ENCODE results near the gene SH3GL2. TPM values are rescaled to one million over a fixed set of nuclear protein-coding genes. Genes with fewer than 3 reads are reported as not detected.
A peak's percentile ranks its signal among the peaks of the same experiment; 100 is the strongest.

The SH3GL2 gene
- total and polyA plus RNA-seq, 11 donors = 1.3 to 20.9 (median 5.0) TPM

GRCh38 chr9:17829812-17830385 is 251.0 kb downstream of the SH3GL2 start:
- intact Hi-C loops (cut with DNase I) = loop anchor here in 2 of 10 donors (10.0 kb wide), 2 partner anchors 135 to 1195 kb away; no protein-coding TSS in a partner anchor
- peaks cover 0 to 9% (median under 1%) of the 10 kb centered on the region in 12 donors for H3K4me1 ChIP-seq
- DNase-seq = no peak
- WGBS, 4 donors = 74 to 80% (median 75%) methylated on average over 3 to 4 of the region's 4 CpGs
- no peak overlapping the region for H3K4me3 ChIP-seq
- no peaks in the 10 kb centered on the region for H3K9me3 ChIP-seq
- H3K27me3 ChIP-seq = no peaks in the 10 kb centered on the region
- H3K36me3 ChIP-seq = no peaks in the 10 kb centered on the region
- no peak overlapping the region for H3K27ac ChIP-seq
- peak in 1 of 4 donors; percentile 54 for ATAC-seq
- TF ChIP-seq POLR2A (IDR thresholded peaks at IDR 0.05) (no peak), CTCF (IDR thresholded peaks at IDR 0.05) (no peak)

- intact Hi-C loops (cut with DNase I) = no loop called here
- H3K4me3 ChIP-seq = no peak overlapping the region
- no peak for DNase-seq
- TF ChIP-seq POLR2A (IDR thresholded peaks at IDR 0.05) = no peak
- TF ChIP-seq CTCF (IDR thresholded peaks at IDR 0.05) = no peak
- 43 to 48% (median 45%) methylated on average over 2 of the region's 2 CpGs for WGBS, 4 donors
- H3K27me3 ChIP-seq = no peaks in the 10 kb centered on the region
- H3K4me1 ChIP-seq = no peaks in the 10 kb centered on the region
- no peak overlapping the region for H3K27ac ChIP-seq
- H3K36me3 ChIP-seq = no peaks in the 10 kb centered on the region
- no peak for ATAC-seq
- H3K9me3 ChIP-seq = peaks cover 0 to 11% (median 0%) of the 10 kb centered on the region in 12 donors
These were observed 253.9 kb downstream of the SH3GL2 start for GRCh38 chr9:17832812-17833211.

GRCh38 chr9:17833846-17834245 is 255.0 kb downstream of the SH3GL2 start:
- WGBS, 4 donors = 86 to 93% (median 89%) methylated on average over 7 of the region's 7 CpGs
- H3K9me3 ChIP-seq = peaks cover 0 to 11% (median 0%) of the 10 kb centered on the region in 12 donors
- H3K27ac ChIP-seq = no peak overlapping the region
- no peak for ATAC-seq
- no peak for TF ChIP-seq CTCF (IDR thresholded peaks at IDR 0.05)
- no peak for TF ChIP-seq POLR2A (IDR thresholded peaks at IDR 0.05)
- no peak overlapping the region for H3K4me3 ChIP-seq
- H3K27me3 ChIP-seq = no peaks in the 10 kb centered on the region
- no peak for DNase-seq
- H3K4me1 ChIP-seq = no peaks in the 10 kb centered on the region
- no peaks in the 10 kb centered on the region for H3K36me3 ChIP-seq
- intact Hi-C loops (cut with DNase I) = no loop called here

- WGBS, 4 donors = 61 to 74% (median 71%) methylated on average over 4 of the region's 4 CpGs
- no peak for TF ChIP-seq CTCF (IDR thresholded peaks at IDR 0.05)
- no peak for TF ChIP-seq POLR2A (IDR thresholded peaks at IDR 0.05)
- peaks cover 0 to 11% (median 0%) of the 10 kb centered on the region in 12 donors for H3K9me3 ChIP-seq
- H3K27me3 ChIP-seq = no peaks in the 10 kb centered on the region
- no peak overlapping the region for H3K27ac ChIP-seq
- H3K36me3 ChIP-seq = no peaks in the 10 kb centered on the region
- DNase-seq (no peak), ATAC-seq (no peak)
- intact Hi-C loops (cut with DNase I) = no loop called here
- no peaks in the 10 kb centered on the region for H3K4me1 ChIP-seq
- H3K4me3 ChIP-seq = no peak overlapping the region
These were observed 259.1 kb downstream of the SH3GL2 start for GRCh38 chr9:17837965-17838364.

Measured in heart left ventricle (tissue), 16 donors.